HepG2 (cell line): ENCODE measurements around the gene EGLN1. TPM values are rescaled to one million over a fixed set of nuclear protein-coding genes. Genes with fewer than 3 reads are reported as not detected.

Experiments used
- ARID2 ChIP-seq: sonication (generic); formaldehyde crosslinking; IDR thresholded peaks from 2 replicates; pipeline ENCODE4 v1.8.1; 2022; ENCODE audit warnings: mild to moderate bottlenecking, missing genetic modification reagents, borderline replicate concordance
- CAMTA2 ChIP-seq: sonication (generic); formaldehyde crosslinking; IDR thresholded peaks from 2 replicates; pipeline ENCODE4 v1.4.0; 2020; ENCODE audit warnings: mild to moderate bottlenecking, missing genetic modification reagents, borderline replicate concordance
- GPN1 ChIP-seq: sonication (generic); formaldehyde crosslinking; IDR thresholded peaks from 2 replicates; pipeline ENCODE4 v1.5.1; 2020; ENCODE audit warnings: missing genetic modification reagents, borderline replicate concordance
- JUNB ChIP-seq: sonication (generic); formaldehyde crosslinking; IDR thresholded peaks from 2 replicates; pipeline ENCODE4 v1.8.0; 2022; ENCODE audit warnings: missing genetic modification reagents, mild to moderate bottlenecking, borderline replicate concordance
- MTF1 ChIP-seq: sonication (generic); formaldehyde crosslinking; IDR thresholded peaks from 2 replicates; pipeline ENCODE4 v1.5.0; 2020; ENCODE audit warnings: missing genetic modification reagents
- PCBP2 ChIP-seq: fragments of 200-400 bp; formaldehyde crosslinking; optimal IDR thresholded peaks from 2 replicates; pipeline ENCODE3; 2018; ENCODE audit warnings: low read length, low read depth; ENCODE audit not compliant: poor library complexity, severe bottlenecking
- SAFB2 ChIP-seq: sonication (generic); formaldehyde crosslinking; IDR thresholded peaks from 2 replicates; pipeline ENCODE4 v1.5.1; 2020; ENCODE audit warnings: missing genetic modification reagents, low read depth, mild to moderate bottlenecking, borderline replicate concordance
- SMARCC2 ChIP-seq: fragments of 450-650 bp; IDR thresholded peaks from 2 replicates; pipeline ENCODE4 v1.6.1; 2017; ENCODE audit warnings: antibody characterized with exemption, mild to moderate bottlenecking
- SRSF4 ChIP-seq: fragments of 200-400 bp; formaldehyde crosslinking; IDR thresholded peaks from one replicate; pipeline ENCODE4 v1.6.1; 2018; ENCODE audit warnings: mild to moderate bottlenecking, low read depth, low read length, moderate library complexity; ENCODE audit not compliant: poor library complexity, severe bottlenecking
- TBL1XR1 ChIP-seq: fragments of 150-350 bp; IDR thresholded peaks from 2 replicates; pipeline ENCODE4 v1.6.1; 2014; ENCODE audit warnings: borderline replicate concordance, low read length; ENCODE audit not compliant: partially characterized antibody
- TBX3 ChIP-seq: fragments of 450-650 bp; IDR thresholded peaks from 2 replicates; pipeline ENCODE4 v1.6.1; 2017; ENCODE audit warnings: antibody characterized with exemption, mild to moderate bottlenecking, inconsistent platforms, borderline replicate concordance
- TCF12 ChIP-seq, 2 experiments: fragments of 450-650 bp in 1 of 2; sonication (generic) in 1 of 2; formaldehyde crosslinking in 1 of 2; IDR thresholded peaks; 2 replicates each; pipeline versions ENCODE4 v1.6.1 to v1.8.0; 2017 to 2022; ENCODE audit warnings: antibody characterized with exemption in 1 of 2, mild to moderate bottlenecking in 1 of 2, missing genetic modification reagents in 1 of 2, moderate library complexity in 1 of 2
- ZBTB8A ChIP-seq: sonication (generic); formaldehyde crosslinking; IDR thresholded peaks from 2 replicates; pipeline ENCODE4 v1.4.0; 2020; ENCODE audit warnings: mild to moderate bottlenecking, low read depth, missing genetic modification reagents, borderline replicate concordance
- ZNF256 ChIP-seq: sonication (generic); formaldehyde crosslinking; conservative IDR thresholded peaks from 2 replicates; pipeline ENCODE4 v1.4.0; 2020; ENCODE audit warnings: missing genetic modification reagents
- ZNF558 ChIP-seq: sonication (generic); formaldehyde crosslinking; IDR thresholded peaks from 2 replicates; pipeline ENCODE4 v1.9.0; 2022; ENCODE audit warnings: mild to moderate bottlenecking, missing genetic modification reagents, borderline replicate concordance
- ZNF574 ChIP-seq: sonication (generic); formaldehyde crosslinking; IDR thresholded peaks from 2 replicates; pipeline ENCODE4 v1.4.0; 2020; ENCODE audit warnings: missing genetic modification reagents
- polyA plus RNA-seq, 8 experiments: library from polyadenylated mRNA; depleted of rRNA in 3 of 8; stranded (reverse) in 7 of 8; unstranded in 1 of 8; fragments of >200 nt; fragmentation: Illumina TruSeq in 4 of 8; extraction: Trizol in 4 of 8; gene quantifications; 2 replicates each; pipeline versions ENCODE4 v1.2.1 to v1.2.3, GENCODE V29; 2011 to 2016; ENCODE audit warnings: low read depth in 4 of 8, missing spikeins in 1 of 8, mixed read lengths in 1 of 8; ENCODE audit not compliant: insufficient read depth in 1 of 8
- total RNA-seq, 5 experiments: library from RNA; depleted of rRNA; stranded (reverse); fragments of >200 nt; fragmentation: Illumina TruSeq; extraction: Trizol; gene quantifications; 2 replicates each; pipeline ENCODE4 v1.2.3, GENCODE V29; 2016; ENCODE audit warnings: low read depth in 1 of 5
- TF ChIP-seq, protein P1 (sequence below): sonication (generic); formaldehyde crosslinking; IDR thresholded peaks from 2 replicates; pipeline ENCODE4 v1.5.0; 2020; ENCODE audit warnings: mild to moderate bottlenecking, missing genetic modification reagents
- TF ChIP-seq, protein P2 (sequence below): sonication (generic); formaldehyde crosslinking; IDR thresholded peaks from 2 replicates; pipeline ENCODE4 v1.4.0; 2020; ENCODE audit warnings: missing genetic modification reagents, borderline replicate concordance

EGLN1 gene
- total and polyA plus RNA-seq, 2 of the 13 experiments (the other 11 are each of a cell fraction or from before 2014, with no cell fraction given), result 34.4 to 44.1 TPM

- TF ChIP-seq ARID2 (no peak), SMARCC2 (no peak), SRSF4 (no peak), TBL1XR1 (no peak), CAMTA2 (CRISPR knock-in tag) (no peak), JUNB (no peak), ZNF574 (CRISPR knock-in tag) (peak; percentile 55), TBX3 (no peak), SAFB2 (CRISPR knock-in tag) (no peak), ZNF256 (peak; percentile 99), TCF12 (IDR thresholded peaks at IDR 0.05) (no peak), TCF12 (CRISPR knock-in tag; IDR thresholded peaks at IDR 0.05) (no peak), PCBP2 (no peak), GPN1 (CRISPR knock-in tag) (no peak), ZNF558 (CRISPR knock-in tag) (0 out of 2 replicates have a peak, but pooled peaks have one; percentile 30), MTF1 (CRISPR knock-in tag) (no peak), ZBTB8A (no peak)
- TF ChIP-seq, protein P1, sequence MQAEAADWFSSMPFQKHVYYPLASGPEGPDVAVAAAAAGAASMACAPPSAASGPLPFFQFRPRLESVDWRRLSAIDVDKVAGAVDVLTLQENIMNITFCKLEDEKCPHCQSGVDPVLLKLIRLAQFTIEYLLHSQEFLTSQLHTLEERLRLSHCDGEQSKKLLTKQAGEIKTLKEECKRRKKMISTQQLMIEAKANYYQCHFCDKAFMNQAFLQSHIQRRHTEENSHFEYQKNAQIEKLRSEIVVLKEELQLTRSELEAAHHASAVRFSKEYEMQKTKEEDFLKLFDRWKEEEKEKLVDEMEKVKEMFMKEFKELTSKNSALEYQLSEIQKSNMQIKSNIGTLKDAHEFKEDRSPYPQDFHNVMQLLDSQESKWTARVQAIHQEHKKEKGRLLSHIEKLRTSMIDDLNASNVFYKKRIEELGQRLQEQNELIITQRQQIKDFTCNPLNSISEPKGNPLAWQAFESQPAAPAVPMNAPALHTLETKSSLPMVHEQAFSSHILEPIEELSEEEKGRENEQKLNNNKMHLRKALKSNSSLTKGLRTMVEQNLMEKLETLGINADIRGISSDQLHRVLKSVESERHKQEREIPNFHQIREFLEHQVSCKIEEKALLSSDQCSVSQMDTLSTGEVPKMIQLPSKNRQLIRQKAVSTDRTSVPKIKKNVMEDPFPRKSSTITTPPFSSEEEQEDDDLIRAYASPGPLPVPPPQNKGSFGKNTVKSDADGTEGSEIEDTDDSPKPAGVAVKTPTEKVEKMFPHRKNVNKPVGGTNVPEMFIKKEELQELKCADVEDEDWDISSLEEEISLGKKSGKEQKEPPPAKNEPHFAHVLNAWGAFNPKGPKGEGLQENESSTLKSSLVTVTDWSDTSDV, result no peak
- TF ChIP-seq, protein P2, sequence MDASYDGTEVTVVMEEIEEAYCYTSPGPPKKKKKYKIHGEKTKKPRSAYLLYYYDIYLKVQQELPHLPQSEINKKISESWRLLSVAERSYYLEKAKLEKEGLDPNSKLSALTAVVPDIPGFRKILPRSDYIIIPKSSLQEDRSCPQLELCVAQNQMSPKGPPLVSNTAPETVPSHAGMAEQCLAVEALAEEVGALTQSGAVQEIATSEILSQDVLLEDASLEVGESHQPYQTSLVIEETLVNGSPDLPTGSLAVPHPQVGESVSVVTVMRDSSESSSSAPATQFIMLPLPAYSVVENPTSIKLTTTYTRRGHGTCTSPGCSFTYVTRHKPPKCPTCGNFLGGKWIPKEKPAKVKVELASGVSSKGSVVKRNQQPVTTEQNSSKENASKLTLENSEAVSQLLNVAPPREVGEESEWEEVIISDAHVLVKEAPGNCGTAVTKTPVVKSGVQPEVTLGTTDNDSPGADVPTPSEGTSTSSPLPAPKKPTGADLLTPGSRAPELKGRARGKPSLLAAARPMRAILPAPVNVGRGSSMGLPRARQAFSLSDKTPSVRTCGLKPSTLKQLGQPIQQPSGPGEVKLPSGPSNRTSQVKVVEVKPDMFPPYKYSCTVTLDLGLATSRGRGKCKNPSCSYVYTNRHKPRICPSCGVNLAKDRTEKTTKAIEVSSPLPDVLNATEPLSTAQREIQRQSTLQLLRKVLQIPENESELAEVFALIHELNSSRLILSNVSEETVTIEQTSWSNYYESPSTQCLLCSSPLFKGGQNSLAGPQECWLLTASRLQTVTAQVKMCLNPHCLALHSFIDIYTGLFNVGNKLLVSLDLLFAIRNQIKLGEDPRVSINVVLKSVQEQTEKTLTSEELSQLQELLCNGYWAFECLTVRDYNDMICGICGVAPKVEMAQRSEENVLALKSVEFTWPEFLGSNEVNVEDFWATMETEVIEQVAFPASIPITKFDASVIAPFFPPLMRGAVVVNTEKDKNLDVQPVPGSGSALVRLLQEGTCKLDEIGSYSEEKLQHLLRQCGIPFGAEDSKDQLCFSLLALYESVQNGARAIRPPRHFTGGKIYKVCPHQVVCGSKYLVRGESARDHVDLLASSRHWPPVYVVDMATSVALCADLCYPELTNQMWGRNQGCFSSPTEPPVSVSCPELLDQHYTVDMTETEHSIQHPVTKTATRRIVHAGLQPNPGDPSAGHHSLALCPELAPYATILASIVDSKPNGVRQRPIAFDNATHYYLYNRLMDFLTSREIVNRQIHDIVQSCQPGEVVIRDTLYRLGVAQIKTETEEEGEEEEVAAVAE, result no peak
These were observed 86.2 kb downstream of the EGLN1 start (continued) for GRCh38 chr1:231335663-231336602.
